Neuronal stem cell (in vitro differentiated cells): ENCODE data around the gene SMPD3.
A peak's percentile ranks its signal among the peaks of the same experiment; 100 is the strongest.

Experiments used
- DNase-seq: peaks from one replicate; pipeline ENCODE4 v3.0.0-alpha.2; 2013; ENCODE audit warnings: low spot score
- H2AFZ ChIP-seq: one replicate; pipeline ENCODE4 v1.6.1; 2013; ENCODE audit warnings: mild to moderate bottlenecking, low read length, inconsistent platforms
- H2AK5ac ChIP-seq: 2 replicates; pipeline ENCODE4 v1.6.1; 2013; ENCODE audit warnings: low read depth, mild to moderate bottlenecking, inconsistent platforms, low read length, moderate library complexity, mixed read lengths
- H2BK120ac ChIP-seq: 2 replicates; pipeline ENCODE4 v1.6.1; 2013; ENCODE audit warnings: low read depth, mild to moderate bottlenecking, inconsistent platforms, low read length, moderate library complexity, mixed read lengths
- H2BK12ac ChIP-seq: one replicate; pipeline ENCODE4 v1.6.1; 2013; ENCODE audit warnings: low read length, inconsistent platforms
- H2BK15ac ChIP-seq: 2 replicates; pipeline ENCODE4 v1.6.1; 2013; ENCODE audit warnings: mild to moderate bottlenecking, low read length, inconsistent platforms, mixed read lengths
- H2BK5ac ChIP-seq: one replicate; pipeline ENCODE4 v1.6.1; 2013; ENCODE audit warnings: inconsistent platforms, mild to moderate bottlenecking, low read length, moderate library complexity
- H3K14ac ChIP-seq: one replicate; pipeline ENCODE4 v1.6.1; 2013; ENCODE audit warnings: low read length, inconsistent platforms
- H3K18ac ChIP-seq: 2 replicates; pipeline ENCODE4 v1.6.1; 2013; ENCODE audit warnings: low read length, inconsistent platforms
- H3K23ac ChIP-seq: 2 replicates; pipeline ENCODE4 v1.6.1; 2013; ENCODE audit warnings: low read depth, mild to moderate bottlenecking, mixed read lengths, low read length, inconsistent platforms; ENCODE audit not compliant: poor library complexity
- H3K27ac ChIP-seq: replicated peaks from 3 replicates; pipeline ENCODE4 v1.5.1; 2013; ENCODE audit warnings: low read length, inconsistent platforms
- H3K27me3 ChIP-seq, 3 experiments: 2 replicates each; pipeline ENCODE4 v1.6.1; 2013; ENCODE audit warnings: low read length in 3 of 3, mild to moderate bottlenecking in 2 of 3, inconsistent platforms in 1 of 3, low read depth in 1 of 3, mixed read lengths in 1 of 3, moderate library complexity in 1 of 3; ENCODE audit not compliant: control insufficient read depth in 3 of 3, insufficient read depth in 3 of 3
- H3K36me3 ChIP-seq, 2 donors: replicated peaks in 1 of 2; 2 replicates each; pipeline ENCODE4 v1.6.1; 2013; ENCODE audit warnings: low read length in 2 of 2; ENCODE audit not compliant: control insufficient read depth in 2 of 2, insufficient read depth in 2 of 2
- H3K4ac ChIP-seq: 2 replicates; pipeline ENCODE4 v1.6.1; 2013; ENCODE audit warnings: inconsistent platforms, mild to moderate bottlenecking, low read length, moderate library complexity
- H3K4me1 ChIP-seq, 2 donors: 1 replicate in 1 of 2; 2 replicates in 1 of 2; pipeline ENCODE4 v1.6.1; 2013; ENCODE audit warnings: low read length in 2 of 2, low read depth in 1 of 2; ENCODE audit not compliant: control insufficient read depth in 2 of 2, insufficient read depth in 1 of 2
- H3K4me2 ChIP-seq: one replicate; pipeline ENCODE4 v1.6.1; 2013; ENCODE audit warnings: mild to moderate bottlenecking, low read length, inconsistent platforms; ENCODE audit not compliant: insufficient read depth, poor library complexity, severe bottlenecking
- H3K4me3 ChIP-seq, 2 donors: 2 replicates each; pipeline ENCODE4 v1.5.1; 2013; ENCODE audit warnings: low read length in 2 of 2, mild to moderate bottlenecking in 2 of 2, inconsistent platforms in 1 of 2, moderate library complexity in 1 of 2
- H3K79me1 ChIP-seq: one replicate; pipeline ENCODE4 v1.6.1; 2013; ENCODE audit warnings: low read depth, mild to moderate bottlenecking, inconsistent platforms, low read length, moderate library complexity
- H3K9ac ChIP-seq: one replicate; pipeline ENCODE4 v1.6.1; 2013; ENCODE audit warnings: mild to moderate bottlenecking, low read depth, low read length, inconsistent platforms; ENCODE audit not compliant: poor library complexity
- H3K9me3 ChIP-seq, 2 donors: replicated peaks in 1 of 2; 2 replicates each; pipeline versions ENCODE3 to v1.6.1; 2013; ENCODE audit warnings: low read length in 2 of 2, mild to moderate bottlenecking in 2 of 2, inconsistent platforms in 1 of 2, low read depth in 1 of 2, mixed read lengths in 1 of 2, moderate library complexity in 1 of 2; ENCODE audit not compliant: control insufficient read depth in 2 of 2, insufficient read depth in 1 of 2
- H4K8ac ChIP-seq: one replicate; pipeline ENCODE4 v1.6.1; 2013; ENCODE audit warnings: low read depth, mild to moderate bottlenecking, inconsistent platforms, low read length, moderate library complexity
- H4K91ac ChIP-seq: one replicate; pipeline ENCODE4 v1.6.1; 2013; ENCODE audit warnings: low read length, low read depth, mild to moderate bottlenecking, inconsistent platforms; ENCODE audit not compliant: poor library complexity
- WGBS, 2 donors: extraction: QIAGEN DNeasy Blood & Tissue Kit; methylation state at CpG; one replicate each; pipeline ENCODE4 v1.1.7; 2013; ENCODE audit warnings: missing lambda C conversion rate in 2 of 2, mixed read lengths in 1 of 2; ENCODE audit not compliant: insufficient read length in 2 of 2, insufficient replicate concordance in 1 of 2; ENCODE audit errors: extremely low coverage in 2 of 2; 5-methylcytosine and 5-hydroxymethylcytosine counted together

The SMPD3 gene

DNA sequence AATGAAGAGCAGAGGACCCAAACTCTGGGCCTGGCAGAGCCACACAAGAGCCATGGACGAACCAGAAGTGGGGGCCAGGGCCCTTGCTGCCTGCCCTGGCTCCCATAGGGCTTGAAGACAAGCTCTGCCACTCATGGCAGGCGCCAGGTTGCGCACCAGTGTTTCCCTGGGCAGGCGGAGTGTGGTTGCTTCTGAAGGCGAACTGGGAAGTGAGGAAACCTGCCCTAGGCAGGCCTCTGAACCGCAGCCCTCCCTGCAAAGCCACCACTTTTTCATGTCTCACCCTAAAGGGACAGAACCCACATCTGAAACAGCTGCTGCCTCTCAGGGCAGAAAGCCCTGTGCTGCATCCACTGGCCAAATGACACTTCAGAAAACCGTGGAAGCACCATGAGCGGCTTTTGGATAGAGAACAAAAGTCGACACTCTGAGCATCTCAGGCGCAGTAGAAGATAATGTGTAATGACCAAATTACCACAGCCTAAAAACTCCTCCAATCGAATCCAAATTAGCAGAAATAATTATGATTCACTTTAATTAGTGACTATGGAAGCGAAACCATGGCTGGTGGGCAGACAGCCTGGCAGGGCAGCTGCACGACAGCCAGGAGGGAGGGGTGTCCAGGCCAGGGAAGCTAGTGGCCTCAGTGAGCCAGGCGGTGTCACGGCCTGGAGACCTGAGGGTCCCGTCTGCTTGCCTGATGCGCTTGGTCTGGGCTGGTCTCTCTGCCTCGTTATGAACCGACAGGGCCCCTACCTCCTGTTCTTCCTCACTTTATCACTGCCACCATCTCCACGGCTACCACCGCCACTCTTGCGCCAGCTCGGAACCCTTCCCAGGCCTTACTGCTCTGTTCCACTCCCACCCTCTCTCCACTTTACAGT, 78.4 kb downstream of the SMPD3 start:
- no peak overlapping the region for H3K4me2 ChIP-seq
- H3K14ac ChIP-seq: peak overlapping the region; percentile 3
- no peaks in the 10 kb centered on the region for H3K9me3 ChIP-seq
- no CpG with 5 or more reads among the region's 23 CpGs for WGBS, 2 donors
- H4K91ac ChIP-seq: no peak overlapping the region
- H3K27me3 ChIP-seq: peaks cover 0 to 9% (median 0%) of the 10 kb centered on the region in 3 experiments
- H2AFZ ChIP-seq: peak overlapping the region; percentile 29
- H3K4me3 ChIP-seq: no peak overlapping the region
- H3K36me3 ChIP-seq: no peaks in the 10 kb centered on the region
- no peak overlapping the region for H2BK5ac ChIP-seq
- H3K4me1 ChIP-seq: peaks cover 7 to 14% of the 10 kb centered on the region in 2 donors
- no peak overlapping the region for H2BK120ac ChIP-seq
- H2AK5ac ChIP-seq: peak overlapping the region; percentile 66
- DNase-seq: no peak
- no peak overlapping the region for H2BK12ac ChIP-seq
- no peak overlapping the region for H3K9ac ChIP-seq
- H2BK15ac ChIP-seq: peak overlapping the region; percentile 41
- H3K27ac ChIP-seq: no peak overlapping the region
- no peaks in the 10 kb centered on the region for H3K79me1 ChIP-seq
- H3K23ac ChIP-seq: no peak overlapping the region
- H3K18ac ChIP-seq: peak overlapping the region; percentile 58
- no peak overlapping the region for H4K8ac ChIP-seq
- H3K4ac ChIP-seq: no peak overlapping the region

DNA sequence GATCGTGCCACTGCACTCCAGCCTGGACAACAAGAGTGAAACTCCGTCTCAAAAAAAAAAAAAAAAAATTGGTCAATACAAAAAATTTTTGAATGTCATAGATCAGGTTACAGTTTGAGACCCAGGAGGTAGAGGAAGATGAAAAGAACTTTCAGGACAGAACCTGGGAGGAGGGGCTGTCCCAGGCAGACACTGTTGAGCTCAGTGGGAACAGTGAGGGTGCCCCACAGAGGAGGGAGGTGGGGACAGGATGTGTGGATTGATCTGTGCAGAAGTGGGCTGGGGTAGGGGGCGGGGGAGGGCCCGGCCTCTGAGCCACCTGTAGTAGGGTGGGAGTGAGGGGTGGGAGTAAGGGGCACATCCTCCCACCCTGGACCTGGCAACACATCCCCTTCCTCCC, 79.1 kb downstream of the SMPD3 start:
- no peak overlapping the region for H3K14ac ChIP-seq

GRCh38 chr16:68368301-68368888, 79.9 kb downstream of the SMPD3 start:
- no CpG with 5 or more reads among the region's 12 CpGs for WGBS, 2 donors
- no peak overlapping the region for H3K23ac ChIP-seq
- H3K9ac ChIP-seq: no peak overlapping the region
- H2BK120ac ChIP-seq: no peak overlapping the region
- H3K79me1 ChIP-seq: no peaks in the 10 kb centered on the region
- peaks cover 14 to 21% of the 10 kb centered on the region in 2 donors for H3K4me1 ChIP-seq
- H2AK5ac ChIP-seq: peak overlapping the region; percentile 79
- H4K91ac ChIP-seq: no peak overlapping the region
- H3K36me3 ChIP-seq: no peaks in the 10 kb centered on the region
- peak overlapping the region; percentile 39 for H2AFZ ChIP-seq
- H3K14ac ChIP-seq: no peak overlapping the region
- H3K27ac ChIP-seq: no peak overlapping the region
- H2BK5ac ChIP-seq: peak overlapping the region; percentile 56
- H4K8ac ChIP-seq: no peak overlapping the region
- H3K4me2 ChIP-seq: no peak overlapping the region
- H2BK15ac ChIP-seq: peak overlapping the region; percentile 93
- no peaks in the 10 kb centered on the region for H3K27me3 ChIP-seq
- H3K4ac ChIP-seq: no peak overlapping the region
- H3K4me3 ChIP-seq: no peak overlapping the region
- H2BK12ac ChIP-seq: no peak overlapping the region
- no peak for DNase-seq
- peak overlapping the region; percentile 85 for H3K18ac ChIP-seq
- no peaks in the 10 kb centered on the region for H3K9me3 ChIP-seq

More for the DNA sequence above, 79.1 kb downstream of the SMPD3 start:
- Histone ChIP-seq H3K18ac (no peak overlapping the region), H3K4me3 (no peak overlapping the region), H3K23ac (no peak overlapping the region), H3K79me1 (no peaks in the 10 kb centered on the region), H3K36me3 (no peaks in the 10 kb centered on the region), H3K4me2 (no peak overlapping the region), H4K8ac (no peak overlapping the region), H2BK12ac (no peak overlapping the region), H2AK5ac (no peak overlapping the region), H3K4ac (no peak overlapping the region), H3K27ac (no peak overlapping the region), H2BK120ac (no peak overlapping the region), H2BK15ac (no peak overlapping the region), H3K9ac (no peak overlapping the region), H3K4me1 (peaks cover 12 to 19% of the 10 kb centered on the region in 2 donors), H3K9me3 (no peaks in the 10 kb centered on the region), H2AFZ (no peak overlapping the region), H2BK5ac (no peak overlapping the region), H4K91ac (no peak overlapping the region), H3K27me3 (peaks cover 0 to 2% (median 0%) of the 10 kb centered on the region in 3 experiments)
- no peak for DNase-seq
- no CpG with 5 or more reads among the region's 4 CpGs for WGBS, 2 donors

GRCh38 chr16:68367891-68368290, 80.4 kb downstream of the SMPD3 start:
- Histone ChIP-seq H4K8ac (no peak overlapping the region), H3K18ac (peak overlapping the region; percentile 85), H3K36me3 (no peaks in the 10 kb centered on the region), H3K4me2 (no peak overlapping the region), H2BK5ac (peak overlapping the region; percentile 56), H2BK12ac (peak overlapping the region; percentile 82), H3K9me3 (no peaks in the 10 kb centered on the region), H3K14ac (peak overlapping the region; percentile 85), H3K4ac (no peak overlapping the region), H3K27me3 (no peaks in the 10 kb centered on the region), H3K9ac (peak overlapping the region; percentile 36), H2BK120ac (no peak overlapping the region), H3K4me1 (peaks cover 14 to 23% of the 10 kb centered on the region in 2 donors), H3K79me1 (no peaks in the 10 kb centered on the region), H3K27ac (no peak overlapping the region), H2AFZ (peak overlapping the region; percentile 68), H3K4me3 (no peak overlapping the region), H2BK15ac (no peak overlapping the region), H2AK5ac (no peak overlapping the region), H4K91ac (no peak overlapping the region), H3K23ac (peak overlapping the region; percentile 27)
- DNase-seq: no peak
- WGBS, 2 donors: no CpG with 5 or more reads among the region's 14 CpGs
